Natural killer cell (primary cell): ENCODE results near the gene RPS19BP1. TPM values are rescaled to one million over a fixed set of nuclear protein-coding genes. Genes with fewer than 3 reads are reported as not detected.

ENCODE experiments used
- ATAC-seq, 3 donors: fragments of 150-1000 bp in 2 of 3; fragments of 200-7000 bp in 1 of 3; cut with Tn5 transposase; 1 replicate in 1 of 3; 2 replicates in 2 of 3; pipeline ENCODE4 v1.10.0; 2021; ENCODE audit warnings: mild to moderate bottlenecking in 2 of 3, moderate library complexity in 2 of 3
- DNase-seq, 2 donors: peaks; one replicate each; pipeline versions ENCODE4 v3.0.0 to v3.0.0-alpha.2; 2013 to 2021; ENCODE audit warnings: mixed read lengths in 1 of 2
- H3K27ac ChIP-seq: one replicate; pipeline ENCODE4 v1.5.1; 2013; ENCODE audit warnings: mild to moderate bottlenecking, low read length
- H3K27me3 ChIP-seq: one replicate; pipeline ENCODE4 v1.6.1; 2013; ENCODE audit warnings: low read length; ENCODE audit not compliant: control insufficient read depth, insufficient read depth
- H3K36me3 ChIP-seq: one replicate; pipeline ENCODE4 v1.6.1; 2013; ENCODE audit warnings: low read length; ENCODE audit not compliant: control insufficient read depth, insufficient read depth
- H3K4me1 ChIP-seq: one replicate; pipeline ENCODE4 v1.6.1; 2013; ENCODE audit warnings: low read length; ENCODE audit not compliant: control insufficient read depth, insufficient read depth
- H3K4me3 ChIP-seq: one replicate; pipeline ENCODE4 v1.5.1; 2013; ENCODE audit warnings: low read length
- H3K9me3 ChIP-seq: one replicate; pipeline ENCODE4 v1.6.1; 2013; ENCODE audit warnings: low read length; ENCODE audit not compliant: control insufficient read depth, insufficient read depth
- H3K27ac Mint-ChIP-seq, 2 donors: one replicate each; pipeline ENCODE4 v1.8.0; 2022; ENCODE audit warnings: mild to moderate bottlenecking in 2 of 2, mixed read lengths in 2 of 2, moderate library complexity in 1 of 2
- H3K27me3 Mint-ChIP-seq, 2 donors: one replicate each; pipeline ENCODE4 v1.8.0; 2022; ENCODE audit warnings: low read depth in 2 of 2, mixed read lengths in 2 of 2
- H3K36me3 Mint-ChIP-seq: one replicate; pipeline ENCODE4 v1.8.0; 2022; ENCODE audit warnings: mixed read lengths
- H3K4me1 Mint-ChIP-seq, 2 donors: one replicate each; pipeline ENCODE4 v1.8.0; 2022; ENCODE audit warnings: mixed read lengths in 2 of 2
- H3K4me3 Mint-ChIP-seq: one replicate; pipeline ENCODE4 v1.8.0; 2022; ENCODE audit warnings: mild to moderate bottlenecking, moderate library complexity, mixed read lengths
- H3K9me3 Mint-ChIP-seq, 2 donors: one replicate each; pipeline ENCODE4 v1.8.0; 2022; ENCODE audit warnings: mixed read lengths in 2 of 2
- WGBS: methylation state at CpG from one replicate; pipeline ENCODE4 v1.1.7; 2013; ENCODE audit warnings: missing lambda C conversion rate; ENCODE audit not compliant: insufficient coverage; 5-methylcytosine and 5-hydroxymethylcytosine counted together
- intact Hi-C: fragments of 100-400 bp; cut with micrococcal nuclease; formaldehyde crosslinking; loops from one replicate; pipeline ENCODE4 v1.14.2; 2022
- total RNA-seq, 4 donors: library from RNA; stranded (reverse); fragments of 120-200 nt in 1 of 4; gene quantifications; one replicate each; pipeline versions ENCODE4 v1.2.3 to v1.2.4, GENCODE V29; 2013 to 2022
- TF ChIP-seq, protein P1 (sequence below): fragments of 200-600 bp; IDR thresholded peaks from one replicate; pipeline ENCODE4 v1.8.0; 2022; ENCODE audit warnings: antibody characterized with exemption

RPS19BP1 gene
- total RNA-seq, 3 donors from 2014 or later (not counting 1 experiment from before 2014, with no cell fraction given), result 56.7 to 66.5 (median 61.3) TPM

- no peak overlapping the region for H3K4me3 ChIP-seq
- no peak overlapping the region for H3K27ac ChIP-seq
- H3K4me3 Mint-ChIP-seq, result peak overlapping the region; percentile 47
- no peaks in the 10 kb centered on the region for H3K27me3 Mint-ChIP-seq
- no peaks in the 10 kb centered on the region for H3K9me3 ChIP-seq
- TF ChIP-seq, protein P1, sequence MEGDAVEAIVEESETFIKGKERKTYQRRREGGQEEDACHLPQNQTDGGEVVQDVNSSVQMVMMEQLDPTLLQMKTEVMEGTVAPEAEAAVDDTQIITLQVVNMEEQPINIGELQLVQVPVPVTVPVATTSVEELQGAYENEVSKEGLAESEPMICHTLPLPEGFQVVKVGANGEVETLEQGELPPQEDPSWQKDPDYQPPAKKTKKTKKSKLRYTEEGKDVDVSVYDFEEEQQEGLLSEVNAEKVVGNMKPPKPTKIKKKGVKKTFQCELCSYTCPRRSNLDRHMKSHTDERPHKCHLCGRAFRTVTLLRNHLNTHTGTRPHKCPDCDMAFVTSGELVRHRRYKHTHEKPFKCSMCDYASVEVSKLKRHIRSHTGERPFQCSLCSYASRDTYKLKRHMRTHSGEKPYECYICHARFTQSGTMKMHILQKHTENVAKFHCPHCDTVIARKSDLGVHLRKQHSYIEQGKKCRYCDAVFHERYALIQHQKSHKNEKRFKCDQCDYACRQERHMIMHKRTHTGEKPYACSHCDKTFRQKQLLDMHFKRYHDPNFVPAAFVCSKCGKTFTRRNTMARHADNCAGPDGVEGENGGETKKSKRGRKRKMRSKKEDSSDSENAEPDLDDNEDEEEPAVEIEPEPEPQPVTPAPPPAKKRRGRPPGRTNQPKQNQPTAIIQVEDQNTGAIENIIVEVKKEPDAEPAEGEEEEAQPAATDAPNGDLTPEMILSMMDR, result no peak
- peaks cover 47 to 73% of the 10 kb centered on the region in 2 donors for H3K4me1 Mint-ChIP-seq
- WGBS, result 89% methylated on average over 6 of the region's 6 CpGs
- no peaks in the 10 kb centered on the region for H3K27me3 ChIP-seq
- peaks cover 75% of the 10 kb centered on the region for H3K4me1 ChIP-seq
- peak overlapping the region; percentile 92 to 97 for H3K27ac Mint-ChIP-seq
- peaks cover 24% of the 10 kb centered on the region for H3K36me3 ChIP-seq
- H3K9me3 Mint-ChIP-seq, result no peaks in the 10 kb centered on the region
- intact Hi-C loops, result loop anchor here (2.0 to 10.0 kb wide), 4 partner anchors 187 to 1115 kb away; partner anchors contain the start of gene CBX6
- H3K36me3 Mint-ChIP-seq, result no peaks in the 10 kb centered on the region
- DNase-seq (no peak), ATAC-seq (no peak)
Measured at GRCh38 chr22:39530116-39530515, 2.4 kb downstream of the RPS19BP1 start.

- TF ChIP-seq, protein P1, result peak; percentile 62
- H3K4me3 ChIP-seq, result no peak overlapping the region
- no peaks in the 10 kb centered on the region for H3K27me3 ChIP-seq
- Mint-ChIP-seq H3K36me3 (no peaks in the 10 kb centered on the region), H3K9me3 (no peaks in the 10 kb centered on the region), H3K4me3 (peak overlapping the region; percentile 53), H3K4me1 (peaks cover 54 to 77% of the 10 kb centered on the region in 2 donors), H3K27ac (peak overlapping the region; percentile 71 to 75), H3K27me3 (no peaks in the 10 kb centered on the region)
- H3K9me3 ChIP-seq, result no peaks in the 10 kb centered on the region
- ATAC-seq, result no peak
- WGBS, result 69% methylated on average over 17 of the region's 17 CpGs
- H3K4me1 ChIP-seq, result peaks cover 71% of the 10 kb centered on the region
- intact Hi-C loops, result loop anchor here (1.0 to 2.0 kb wide), 3 partner anchors 34 to 359 kb away; partner anchors contain the start of gene RPL3
- no peak for DNase-seq
- no peak overlapping the region for H3K27ac ChIP-seq
- peaks cover 31% of the 10 kb centered on the region for H3K36me3 ChIP-seq
Measured at GRCh38 chr22:39529487-39529851, 3.1 kb downstream of the RPS19BP1 start.

GRCh38 chr22:39528681-39529486, 3.7 kb downstream of the RPS19BP1 start:
- Histone ChIP-seq H3K9me3 (no peaks in the 10 kb centered on the region), H3K4me1 (peaks cover 76% of the 10 kb centered on the region), H3K36me3 (peaks cover 37% of the 10 kb centered on the region), H3K27me3 (no peaks in the 10 kb centered on the region), H3K27ac (peak overlapping the region; percentile 36), H3K4me3 (no peak overlapping the region)
- no peaks in the 10 kb centered on the region for H3K9me3 Mint-ChIP-seq
- peak; percentile 87 to 97 for DNase-seq
- TF ChIP-seq, protein P1, result peak; percentile 93
- H3K27ac Mint-ChIP-seq, result peak overlapping the region; percentile 71 to 75
- peak overlapping the region; percentile 53 for H3K4me3 Mint-ChIP-seq
- H3K27me3 Mint-ChIP-seq, result no peaks in the 10 kb centered on the region
- intact Hi-C loops, result loop anchor here (1.0 to 2.0 kb wide), 3 partner anchors 34 to 358 kb away; partner anchors contain the start of gene RPL3
- no peaks in the 10 kb centered on the region for H3K36me3 Mint-ChIP-seq
- 38% methylated on average over 32 of the region's 32 CpGs for WGBS
- peak; percentile 59 to 82 (median 62) for ATAC-seq
- H3K4me1 Mint-ChIP-seq, result peaks cover 54 to 76% of the 10 kb centered on the region in 2 donors
